ENCODE results near the gene FAM171A1. TPM values are rescaled to one million over a fixed set of nuclear protein-coding genes. Genes with fewer than 3 reads are reported as not detected.

Gene FAM171A1
- total RNA-seq, 1 experiment from 2014 or later, result 26.3 TPM

DNA sequence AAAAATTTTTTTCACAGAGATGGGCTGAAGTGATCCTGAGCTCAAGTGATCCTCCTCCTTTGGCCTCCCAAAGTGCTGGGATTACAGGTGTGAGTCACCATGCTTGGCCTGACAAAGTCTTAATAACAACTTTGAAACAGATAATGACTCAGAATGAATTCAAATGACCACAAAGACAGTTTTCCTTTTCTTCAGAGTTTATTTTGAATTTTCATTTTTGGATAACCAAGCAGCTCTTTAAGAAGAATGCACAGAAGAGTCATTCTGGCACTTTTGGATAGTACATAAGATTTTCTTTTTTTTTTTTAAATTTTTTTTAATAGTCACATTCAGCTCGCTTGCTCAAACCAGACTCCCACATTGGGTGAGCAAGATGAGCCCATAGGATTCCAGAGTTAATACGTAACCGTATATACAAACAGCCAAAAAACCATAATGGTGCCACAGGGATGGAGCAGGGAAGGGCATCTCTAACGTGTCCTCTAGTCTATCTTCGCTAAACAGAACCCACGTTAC lies 159.6 kb downstream of the FAM171A1 start:
- ChIA-PET CTCF (no interaction called here), POLR2A (no interaction called here)
- no peaks in the 10 kb centered on the region for H3K36me3 ChIP-seq (ENCODE audit: control insufficient read depth, insufficient read depth, low read length)
- BruUV-seq (replicated peaks), result no TSS peak
- H3K9me3 ChIP-seq, result no peaks in the 10 kb centered on the region
- no peaks in the 10 kb centered on the region for H3K4me1 ChIP-seq
- TF ChIP-seq, protein P1, sequence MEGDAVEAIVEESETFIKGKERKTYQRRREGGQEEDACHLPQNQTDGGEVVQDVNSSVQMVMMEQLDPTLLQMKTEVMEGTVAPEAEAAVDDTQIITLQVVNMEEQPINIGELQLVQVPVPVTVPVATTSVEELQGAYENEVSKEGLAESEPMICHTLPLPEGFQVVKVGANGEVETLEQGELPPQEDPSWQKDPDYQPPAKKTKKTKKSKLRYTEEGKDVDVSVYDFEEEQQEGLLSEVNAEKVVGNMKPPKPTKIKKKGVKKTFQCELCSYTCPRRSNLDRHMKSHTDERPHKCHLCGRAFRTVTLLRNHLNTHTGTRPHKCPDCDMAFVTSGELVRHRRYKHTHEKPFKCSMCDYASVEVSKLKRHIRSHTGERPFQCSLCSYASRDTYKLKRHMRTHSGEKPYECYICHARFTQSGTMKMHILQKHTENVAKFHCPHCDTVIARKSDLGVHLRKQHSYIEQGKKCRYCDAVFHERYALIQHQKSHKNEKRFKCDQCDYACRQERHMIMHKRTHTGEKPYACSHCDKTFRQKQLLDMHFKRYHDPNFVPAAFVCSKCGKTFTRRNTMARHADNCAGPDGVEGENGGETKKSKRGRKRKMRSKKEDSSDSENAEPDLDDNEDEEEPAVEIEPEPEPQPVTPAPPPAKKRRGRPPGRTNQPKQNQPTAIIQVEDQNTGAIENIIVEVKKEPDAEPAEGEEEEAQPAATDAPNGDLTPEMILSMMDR (IDR thresholded peaks at IDR 0.05; ENCODE audit: insufficient read depth in 1 of 2, low read depth in 1 of 2, low read length in 1 of 2, severe bottlenecking in 1 of 2, unreplicated experiment in 1 of 2), result no peak
- no peaks in the 10 kb centered on the region for H3K27me3 Mint-ChIP-seq (ENCODE audit: insufficient read depth, unreplicated experiment)
- DNase-seq, result no peak
- intact Hi-C loops (cut with micrococcal nuclease; ENCODE audit: unreplicated experiment), result no loop called here
- H3K9me3 Mint-ChIP-seq (ENCODE audit: unreplicated experiment), result no peaks in the 10 kb centered on the region
- no peak overlapping the region for H3K27ac Mint-ChIP-seq (ENCODE audit: unreplicated experiment)
- H3K27me3 ChIP-seq (replicated peaks; ENCODE audit: control insufficient read depth, insufficient read depth, low read length), result no peaks in the 10 kb centered on the region
- H3K36me3 Mint-ChIP-seq (ENCODE audit: insufficient read depth, unreplicated experiment), result peaks cover 7% of the 10 kb centered on the region
- H3K4me3 ChIP-seq (ENCODE audit: low read depth, low read length), result no peak overlapping the region
- no peak overlapping the region for H3K4me3 Mint-ChIP-seq (ENCODE audit: unreplicated experiment)
- peaks cover 3% of the 10 kb centered on the region for H3K4me1 Mint-ChIP-seq (ENCODE audit: low read depth, unreplicated experiment)

DNA sequence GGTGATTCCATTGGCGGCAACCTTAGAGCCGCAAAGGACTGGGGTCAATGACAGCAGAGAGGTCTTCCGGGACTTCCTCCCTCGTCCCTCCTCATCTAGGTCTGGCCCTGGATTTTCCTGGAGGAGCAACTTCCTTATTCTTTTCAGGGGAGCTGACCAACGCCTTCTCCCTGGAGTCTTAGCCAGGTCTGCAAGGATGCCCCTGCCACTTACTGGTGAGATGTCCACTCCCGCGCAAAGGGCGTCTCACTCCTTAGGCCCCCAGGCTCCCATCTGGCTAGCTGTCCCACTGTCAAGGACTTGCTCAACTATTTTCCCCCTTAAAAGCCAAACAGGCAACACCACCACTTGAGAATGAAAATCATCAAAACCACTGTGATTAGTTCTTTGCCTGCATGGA lies 160.6 kb downstream of the FAM171A1 start:
- Mint-ChIP-seq H3K4me1 (ENCODE audit: low read depth, unreplicated experiment) (peaks cover 7% of the 10 kb centered on the region), H3K27ac (ENCODE audit: unreplicated experiment) (no peak overlapping the region), H3K9me3 (ENCODE audit: unreplicated experiment) (no peaks in the 10 kb centered on the region), H3K27me3 (ENCODE audit: insufficient read depth, unreplicated experiment) (no peaks in the 10 kb centered on the region), H3K36me3 (ENCODE audit: insufficient read depth, unreplicated experiment) (peaks cover 10% of the 10 kb centered on the region), H3K4me3 (ENCODE audit: unreplicated experiment) (no peak overlapping the region)
- intact Hi-C loops (cut with micrococcal nuclease; ENCODE audit: unreplicated experiment), result loop anchor here (1.0 kb wide), 1 partner anchor 161 kb away; the partner anchor contains the start of gene FAM171A1
- Histone ChIP-seq H3K36me3 (ENCODE audit: control insufficient read depth, insufficient read depth, low read length) (no peaks in the 10 kb centered on the region), H3K4me1 (no peaks in the 10 kb centered on the region), H3K27me3 (replicated peaks; ENCODE audit: control insufficient read depth, insufficient read depth, low read length) (no peaks in the 10 kb centered on the region), H3K4me3 (ENCODE audit: low read depth, low read length) (no peak overlapping the region), H3K9me3 (no peaks in the 10 kb centered on the region)
- CTCF ChIA-PET, result no interaction called here
- DNase-seq, result no peak
- BruUV-seq (replicated peaks), result no TSS peak
- TF ChIP-seq, protein P1 (IDR thresholded peaks at IDR 0.05; ENCODE audit: insufficient read depth in 1 of 2, low read depth in 1 of 2, low read length in 1 of 2, severe bottlenecking in 1 of 2, unreplicated experiment in 1 of 2), result no peak
- POLR2A ChIA-PET, result no interaction called here

DNA sequence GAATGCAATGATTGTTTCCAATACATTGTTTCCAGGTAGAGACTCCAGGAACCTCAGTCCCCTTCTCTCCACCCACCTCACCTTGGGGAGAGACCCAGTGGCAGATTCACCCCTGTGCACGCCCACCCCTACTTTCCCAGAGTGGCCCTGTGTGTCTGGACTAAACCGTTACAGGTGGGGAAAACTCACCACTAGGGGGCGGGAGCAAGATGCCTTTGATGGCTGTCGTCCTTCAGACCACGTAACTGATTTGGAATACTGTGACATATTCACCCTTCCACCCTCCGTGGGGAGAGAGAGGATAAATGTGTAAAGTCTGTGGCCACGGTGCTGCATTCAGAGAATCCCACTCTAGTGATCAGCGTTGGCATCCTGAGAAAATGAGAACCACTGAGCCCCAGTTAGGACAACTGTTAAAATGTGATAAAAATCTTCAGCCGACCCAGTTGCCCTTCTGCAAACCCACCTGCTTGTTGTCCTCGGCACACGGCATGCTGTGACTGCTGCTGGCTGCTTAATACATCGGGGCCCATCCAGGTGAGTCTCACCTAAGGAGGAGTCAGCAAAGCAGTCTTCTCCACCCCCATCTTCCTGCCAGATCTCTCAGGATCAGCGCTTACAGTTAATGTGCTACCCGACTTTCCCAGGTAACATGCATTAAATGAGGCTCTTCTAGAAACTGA lies 161.1 kb downstream of the FAM171A1 start:
- no peaks in the 10 kb centered on the region for H3K4me1 ChIP-seq
- Mint-ChIP-seq H3K4me1 (ENCODE audit: low read depth, unreplicated experiment) (peaks cover 7% of the 10 kb centered on the region), H3K27ac (ENCODE audit: unreplicated experiment) (no peak overlapping the region), H3K9me3 (ENCODE audit: unreplicated experiment) (no peaks in the 10 kb centered on the region), H3K4me3 (ENCODE audit: unreplicated experiment) (no peak overlapping the region), H3K27me3 (ENCODE audit: insufficient read depth, unreplicated experiment) (no peaks in the 10 kb centered on the region), H3K36me3 (ENCODE audit: insufficient read depth, unreplicated experiment) (peaks cover 10% of the 10 kb centered on the region)
- peak; percentile 82 to 88 for DNase-seq
- ChIA-PET CTCF (no interaction called here), POLR2A (no interaction called here)
- intact Hi-C loops (cut with micrococcal nuclease; ENCODE audit: unreplicated experiment), result loop anchor here (1.0 kb wide), 1 partner anchor 161 kb away; the partner anchor contains the start of gene FAM171A1
- BruUV-seq (replicated peaks), result no TSS peak
- TF ChIP-seq, protein P1 (IDR thresholded peaks at IDR 0.05; ENCODE audit: insufficient read depth in 1 of 2, low read depth in 1 of 2, low read length in 1 of 2, severe bottlenecking in 1 of 2, unreplicated experiment in 1 of 2), result peak; percentile 95 to 97
- no peaks in the 10 kb centered on the region for H3K36me3 ChIP-seq (ENCODE audit: control insufficient read depth, insufficient read depth, low read length)
- H3K27me3 ChIP-seq (replicated peaks; ENCODE audit: control insufficient read depth, insufficient read depth, low read length), result no peaks in the 10 kb centered on the region
- no peaks in the 10 kb centered on the region for H3K9me3 ChIP-seq
- H3K4me3 ChIP-seq (ENCODE audit: low read depth, low read length), result no peak overlapping the region
